HG02759 (cell line): Measurements from ENCODE around the gene EMCN.
"Not testable (repeated sequence)": the region's sequence is repeated elsewhere in the genome, so short reads cannot be mapped to it uniquely, and the experiment has no call there.

ENCODE experiments used
- ATAC-seq: cut with Tn5 transposase; IDR thresholded peaks from one replicate; pipeline ENCODE4 v1.9.1; 2021; ENCODE audit warnings: mild to moderate bottlenecking, moderate library complexity; ENCODE audit not compliant: unreplicated experiment

Gene EMCN

DNA sequence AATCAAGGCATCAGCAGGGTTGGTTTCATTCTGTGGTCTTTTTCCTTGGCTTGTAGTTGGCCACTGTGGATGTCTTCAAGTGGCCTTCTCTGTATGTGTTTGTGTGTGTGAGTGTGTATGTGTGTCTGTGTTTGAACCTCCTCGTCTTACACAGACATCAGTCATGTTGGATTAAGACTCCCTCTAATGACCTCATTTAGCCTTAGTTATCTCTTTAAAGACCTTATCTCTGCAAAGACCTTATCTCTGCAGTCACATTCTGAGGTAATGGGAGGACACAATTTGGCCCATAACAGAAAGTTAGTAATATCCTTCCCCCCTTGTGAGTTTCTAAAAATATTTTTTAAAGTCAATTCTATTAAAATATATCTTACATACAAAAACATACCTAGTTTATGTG lies 126.7 kb downstream of the EMCN start:
- ATAC-seq = no peak

- ATAC-seq = no peak
Observed at GRCh38 chr4:100386270-100386669, 131.6 kb downstream of the EMCN start.

DNA sequence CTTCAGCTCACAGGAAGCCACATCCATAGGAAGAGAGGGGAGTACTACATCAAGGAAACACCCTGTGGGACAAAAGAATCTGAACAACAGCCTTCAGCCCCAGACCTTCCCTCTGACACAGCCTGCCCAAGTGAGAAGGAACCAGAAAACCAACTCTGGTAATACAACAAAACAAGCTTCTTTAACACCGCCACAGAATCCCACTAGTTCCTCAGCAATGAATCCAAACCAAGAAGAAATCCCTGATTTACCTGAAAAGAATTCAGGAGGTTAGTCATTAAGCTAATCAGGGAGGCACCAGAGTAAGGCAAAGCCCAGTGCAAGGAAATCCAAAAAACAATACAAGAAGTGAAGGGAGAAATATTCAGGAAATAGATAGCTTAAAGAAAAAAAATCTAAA lies 137.4 kb downstream of the EMCN start:
- not testable (repeated sequence) for ATAC-seq

DNA sequence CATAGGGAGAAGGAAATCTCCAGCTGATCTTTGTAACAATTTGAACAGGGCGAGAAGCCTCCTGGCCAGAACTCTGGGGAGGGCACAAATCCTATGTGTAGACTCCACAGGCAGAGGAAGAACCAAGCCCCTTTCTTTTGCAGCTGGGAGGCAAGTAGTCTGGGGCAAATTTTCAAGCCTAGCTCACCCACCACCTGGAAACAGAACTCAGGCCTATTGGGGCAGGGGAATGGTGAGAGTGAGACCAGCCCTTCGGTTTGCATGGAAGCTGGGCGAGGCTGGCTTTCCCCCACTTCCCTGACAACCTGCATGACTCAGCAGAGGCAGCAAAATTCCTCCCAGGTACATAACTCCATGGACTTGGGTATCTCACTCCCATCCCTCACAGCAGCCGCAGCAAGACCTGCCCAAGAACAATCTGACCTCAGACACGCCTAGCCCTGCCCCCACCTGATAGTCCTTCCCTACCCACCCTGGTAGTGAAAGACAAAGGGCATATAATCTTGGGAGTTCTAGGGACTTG lies 138.2 kb downstream of the EMCN start:
- ATAC-seq = no peak

DNA sequence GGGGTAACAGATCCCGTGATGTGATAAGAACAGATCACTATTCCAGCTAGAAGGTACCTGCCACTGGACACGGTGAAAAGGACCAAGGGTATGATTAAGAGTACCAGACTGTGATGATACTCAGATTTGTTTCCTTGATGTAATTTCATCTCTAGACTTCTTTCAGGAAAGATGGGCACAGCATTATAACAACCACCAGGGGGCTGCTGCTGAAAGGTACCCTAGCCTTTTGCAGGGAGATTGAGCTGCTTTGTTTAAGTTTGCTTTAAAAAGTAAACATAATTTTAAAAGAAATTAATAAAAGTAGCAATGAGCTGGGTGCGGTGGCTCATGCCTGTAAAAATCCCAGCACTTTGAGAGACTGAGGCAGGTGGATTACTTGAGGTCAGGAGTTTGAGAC lies 145.4 kb downstream of the EMCN start:
- ATAC-seq = no peak

- ATAC-seq = no peak
Observed at GRCh38 chr4:100369871-100370270, 148.0 kb downstream of the EMCN start.

DNA sequence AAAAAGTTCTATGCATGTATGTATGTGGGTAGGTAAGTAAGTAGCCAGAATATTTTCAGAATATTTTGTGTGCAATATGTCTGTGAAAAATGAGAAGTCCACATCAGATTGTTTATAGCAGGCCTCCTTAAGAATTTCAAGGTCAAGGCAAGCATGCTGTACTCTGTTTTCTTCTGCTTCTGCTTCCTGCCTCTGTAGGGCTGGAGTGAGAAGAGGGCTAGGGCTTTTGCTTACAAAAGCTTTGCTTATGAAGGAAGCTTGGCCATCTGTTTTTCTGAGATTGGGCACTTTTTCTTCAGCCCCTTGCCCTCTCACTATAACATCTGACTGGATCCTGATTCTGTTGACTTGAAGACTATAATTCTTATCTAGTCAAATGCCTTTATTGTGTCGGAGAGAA lies 150.4 kb downstream of the EMCN start:
- no peak for ATAC-seq

- ATAC-seq = no peak
Observed at GRCh38 chr4:100366213-100366612, 151.6 kb downstream of the EMCN start.

DNA sequence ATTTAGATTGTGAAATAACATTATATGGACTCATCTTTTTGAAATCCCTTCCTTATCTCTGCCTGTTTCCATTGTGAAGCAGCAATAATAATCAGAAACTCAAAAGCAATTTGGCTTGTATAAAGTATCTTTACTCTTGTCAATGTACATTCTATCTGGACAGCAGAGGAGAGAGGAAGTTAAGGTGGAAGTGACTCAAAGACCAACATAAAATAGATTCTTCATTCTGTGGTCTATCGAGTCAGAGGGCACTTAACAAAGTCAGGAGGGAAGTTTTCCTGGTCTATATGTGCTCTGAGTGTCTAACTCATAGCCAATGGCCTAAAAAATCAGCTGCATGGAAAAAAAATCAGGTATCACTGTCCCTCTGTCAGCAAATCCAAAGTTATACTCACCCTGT lies 155.5 kb downstream of the EMCN start:
- no peak for ATAC-seq

DNA sequence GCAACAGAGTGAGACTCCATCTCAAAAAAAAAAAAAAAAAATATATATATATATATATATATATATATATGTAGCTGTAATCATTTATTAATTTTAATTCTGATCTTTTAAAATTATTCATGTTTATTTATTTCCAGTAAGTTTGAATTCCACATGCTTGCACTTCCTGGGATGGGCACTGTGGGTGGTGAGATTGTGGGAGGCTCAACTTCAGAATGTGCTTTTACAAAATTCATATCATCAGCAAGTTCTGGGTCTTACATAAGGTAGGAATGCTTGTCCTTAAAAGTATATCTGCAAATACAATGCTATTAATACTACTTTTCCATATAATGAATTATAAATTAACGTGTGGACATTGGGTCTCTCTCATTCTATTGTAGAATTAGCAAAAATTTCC lies 156.5 kb downstream of the EMCN start:
- no peak for ATAC-seq

GRCh38 chr4:100360211-100360610 lies 157.6 kb downstream of the EMCN start:
- ATAC-seq = no peak

DNA sequence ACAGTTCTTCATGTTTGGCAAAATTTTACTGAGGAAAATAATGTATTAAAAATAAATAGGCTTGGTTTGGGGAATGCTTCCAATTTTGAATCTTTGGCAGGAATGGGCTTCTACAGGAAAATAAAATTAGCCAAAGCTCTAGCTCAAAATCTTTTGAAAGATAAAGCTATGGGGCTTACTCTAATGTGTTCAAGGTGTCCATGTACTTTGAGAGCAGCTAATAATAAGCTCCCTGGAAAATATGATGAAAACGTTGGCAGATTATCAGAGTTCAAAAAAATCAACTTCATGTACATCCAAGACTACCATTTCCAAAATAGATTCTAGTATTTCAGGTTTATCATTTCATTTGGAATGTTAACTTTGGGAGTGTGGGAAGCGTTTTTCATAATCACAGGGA lies 158.4 kb downstream of the EMCN start:
- ATAC-seq = no peak

- ATAC-seq = no peak
Observed at GRCh38 chr4:100357542-100357941, 160.3 kb downstream of the EMCN start.

- no peak for ATAC-seq
Observed at GRCh38 chr4:100356172-100356571, 161.7 kb downstream of the EMCN start.

DNA sequence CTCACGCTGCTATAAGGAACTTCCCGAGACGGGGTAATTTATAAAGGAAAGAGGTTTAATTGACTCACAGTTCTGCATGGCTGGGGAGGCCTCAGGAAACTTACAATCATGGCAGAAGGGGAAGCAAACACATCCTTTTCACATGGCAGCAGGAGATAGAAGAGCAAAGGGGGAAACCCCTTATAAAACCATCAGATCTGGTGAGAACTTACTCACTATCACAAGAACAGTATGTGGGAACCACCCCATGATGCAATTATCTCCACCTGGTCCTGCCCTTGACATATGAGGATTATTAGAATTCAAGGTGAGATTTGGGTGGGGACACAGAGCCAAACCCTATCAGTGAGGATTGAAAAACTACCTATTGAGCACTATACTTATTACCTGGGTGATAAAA lies 165.5 kb downstream of the EMCN start:
- not testable (repeated sequence) for ATAC-seq

DNA sequence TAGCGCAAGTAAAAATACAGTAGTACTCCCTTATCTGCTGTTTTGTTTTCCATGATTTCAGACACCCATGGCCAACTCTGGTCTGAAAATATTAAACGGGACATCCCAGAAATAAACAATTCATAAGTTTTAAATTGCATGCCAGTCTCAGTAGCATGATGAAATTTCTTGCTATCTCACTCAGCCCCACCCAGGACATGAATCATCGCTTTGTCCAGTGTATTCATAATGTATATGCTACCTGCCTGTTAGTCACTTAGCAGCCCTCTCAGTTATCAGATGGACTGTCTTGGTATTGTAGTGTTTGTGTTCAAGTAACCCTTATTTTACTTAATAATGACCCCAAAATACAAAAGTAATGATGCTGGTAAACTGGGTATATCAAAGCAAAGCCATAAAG lies 169.3 kb downstream of the EMCN start:
- ATAC-seq = no peak

GRCh38 chr4:100347241-100347640 lies 170.6 kb downstream of the EMCN start:
- ATAC-seq = no peak

- ATAC-seq = no peak
Observed at GRCh38 chr4:100345585-100345984, 172.2 kb downstream of the EMCN start.
